ENCODE data around the gene SLC25A13.

The SLC25A13 gene

DNA sequence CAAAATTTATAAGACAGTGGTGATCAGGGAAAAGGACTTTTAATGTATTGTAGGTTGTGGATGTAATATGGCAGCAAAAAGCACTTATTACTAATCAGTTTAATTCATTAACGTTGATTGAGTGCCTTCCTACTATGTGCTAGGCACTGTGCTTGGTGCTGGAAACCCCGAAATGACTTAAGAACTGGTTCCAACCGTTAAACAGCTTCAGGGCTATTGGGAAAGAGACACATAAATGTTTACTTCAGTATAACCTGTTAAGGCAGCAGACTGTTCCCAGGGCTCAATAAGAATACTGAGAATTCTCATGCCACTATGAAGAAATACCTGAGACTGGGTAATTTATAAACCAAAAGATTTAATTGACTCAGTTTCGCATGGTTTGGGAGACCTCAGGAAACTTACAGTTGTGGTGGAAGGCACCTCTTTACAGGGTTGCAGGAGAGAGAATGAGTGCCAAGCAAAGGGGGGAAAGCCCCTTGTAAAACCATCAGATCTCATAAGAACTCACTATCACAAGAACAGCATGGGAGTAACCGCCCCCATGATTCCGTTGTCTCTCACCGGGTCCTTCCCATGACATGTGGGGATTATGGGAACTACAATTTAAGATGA, 1.1 kb upstream of the SLC25A13 start:
- in situ Hi-C loops (cut with MboI; ENCODE audit: low sequenced_read_pairs), result no loop called here

- in situ Hi-C loops (cut with MboI; ENCODE audit: low sequenced_read_pairs), result no loop called here
Measured at GRCh38 chr7:96322373-96322695, 436 bp upstream of the SLC25A13 start.

- in situ Hi-C loops (cut with MboI; ENCODE audit: low sequenced_read_pairs), result no loop called here
Measured at GRCh38 chr7:96321031-96321657, 754 bp downstream of the SLC25A13 start.

DNA sequence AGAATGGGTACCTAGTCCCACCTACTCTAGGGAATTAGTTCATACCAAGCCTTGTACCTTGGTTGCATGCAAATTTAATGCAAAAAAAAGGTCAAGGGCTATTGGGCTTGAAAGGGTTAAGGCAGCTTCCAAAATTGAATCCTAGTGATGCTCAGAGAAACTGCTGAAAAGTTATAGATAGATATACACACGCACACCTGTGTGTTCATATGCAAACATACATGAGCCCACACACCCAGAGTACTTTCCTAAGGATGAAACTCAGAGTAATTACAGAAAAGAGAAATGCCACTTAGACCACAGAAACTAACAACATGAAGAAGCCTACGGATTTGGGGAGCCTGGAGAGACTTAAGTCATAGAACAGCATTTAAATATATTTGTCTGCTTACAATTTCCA, 1.5 kb downstream of the SLC25A13 start:
- in situ Hi-C loops (cut with MboI; ENCODE audit: low sequenced_read_pairs), result no loop called here

DNA sequence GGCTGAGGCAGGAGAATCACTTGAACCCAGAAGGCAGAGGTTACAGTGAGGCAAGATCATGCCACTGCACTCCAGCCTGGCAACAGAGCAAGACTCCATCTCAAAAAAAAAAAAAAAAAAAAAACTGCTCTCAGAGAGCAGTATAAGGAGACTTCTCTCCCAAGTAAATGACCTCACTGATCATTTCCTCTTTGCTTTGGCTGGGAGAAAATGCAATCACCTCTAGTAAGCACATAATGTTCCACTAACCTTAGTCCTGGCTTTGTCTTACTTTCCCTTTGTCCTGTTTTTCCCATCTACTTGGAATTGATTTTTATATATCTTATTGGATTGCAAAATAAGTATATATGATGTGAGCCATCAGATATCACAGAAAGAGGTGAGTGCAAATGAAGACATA, 2.5 kb downstream of the SLC25A13 start:
- in situ Hi-C loops (cut with MboI; ENCODE audit: low sequenced_read_pairs), result no loop called here

DNA sequence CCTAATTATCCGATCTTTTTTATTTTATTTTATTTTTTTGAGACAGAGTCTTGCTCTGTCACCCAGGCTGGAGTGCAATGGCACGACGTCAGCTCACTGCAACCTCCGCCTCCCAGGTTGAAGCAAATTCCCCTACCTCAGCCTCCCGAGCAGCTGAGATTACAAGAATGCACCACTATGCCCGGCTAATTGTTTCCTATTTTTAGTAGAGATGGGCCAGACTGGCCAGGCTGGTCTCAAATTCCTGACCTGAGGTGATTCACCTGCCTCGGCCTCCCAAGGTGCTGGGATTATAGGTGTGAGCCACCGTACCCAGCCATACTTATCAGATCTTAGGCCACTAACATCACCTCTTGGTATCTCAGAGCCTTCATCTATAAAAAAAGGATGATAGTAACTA, 4.9 kb downstream of the SLC25A13 start:
- in situ Hi-C loops (cut with MboI; ENCODE audit: low sequenced_read_pairs), result no loop called here

GRCh38 chr7:96315125-96315512, 6.8 kb downstream of the SLC25A13 start:
- in situ Hi-C loops (cut with MboI; ENCODE audit: low sequenced_read_pairs), result no loop called here

DNA sequence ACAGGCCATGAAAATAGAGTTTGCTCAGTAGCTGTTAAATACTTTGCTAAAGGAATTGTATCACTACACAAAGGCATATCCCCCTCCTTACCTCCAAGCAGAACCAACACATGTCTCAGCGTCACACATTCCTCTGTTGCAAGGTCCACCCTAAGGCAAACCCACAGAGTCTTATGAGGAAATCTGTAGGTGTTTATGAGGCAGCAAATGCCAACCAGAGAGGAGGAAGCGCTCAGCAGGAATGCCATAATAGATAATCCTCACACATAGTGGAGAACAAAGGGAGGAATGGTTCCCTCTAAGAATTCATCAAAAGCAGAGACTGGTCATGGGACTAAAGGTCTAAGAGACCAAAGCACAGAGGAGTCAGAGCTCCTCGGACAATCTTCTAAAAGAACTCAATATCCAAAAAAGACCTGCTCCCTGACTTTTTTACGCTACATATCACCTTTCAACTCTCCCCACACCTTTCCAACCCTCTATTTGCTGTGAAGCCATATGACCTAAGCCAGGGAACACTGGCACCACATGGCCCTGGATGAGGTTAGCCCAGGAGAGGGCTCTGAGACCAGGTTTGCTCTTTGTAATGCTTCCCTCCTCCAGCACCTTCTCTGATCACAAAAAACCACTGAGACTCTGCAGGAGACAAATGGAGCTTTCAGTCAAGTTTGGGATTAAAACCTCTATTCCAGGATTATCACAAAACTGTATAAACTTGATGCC, 7.3 kb downstream of the SLC25A13 start:
- in situ Hi-C loops (cut with MboI; ENCODE audit: low sequenced_read_pairs), result no loop called here

- in situ Hi-C loops (cut with MboI; ENCODE audit: low sequenced_read_pairs), result no loop called here
Measured at GRCh38 chr7:96313940-96314339, 8.0 kb downstream of the SLC25A13 start.

DNA sequence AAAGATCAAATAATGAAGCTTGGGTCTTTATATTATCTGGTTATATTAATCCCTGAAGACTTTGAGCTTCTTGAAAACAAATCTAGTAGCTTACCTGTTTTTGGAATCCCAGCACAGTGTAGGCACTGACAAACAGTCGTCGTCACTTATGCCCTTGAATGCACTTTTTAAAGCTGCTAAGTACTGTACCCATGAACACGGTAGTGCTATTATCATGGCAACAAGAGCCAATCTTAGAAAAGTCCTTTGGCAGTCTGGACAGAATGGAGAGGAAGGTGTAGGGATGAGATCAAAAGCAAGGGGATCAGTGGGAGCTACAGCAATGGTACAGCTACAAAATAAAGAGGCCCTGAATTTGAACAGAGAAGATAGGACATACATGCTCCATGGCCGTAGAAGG, 9.4 kb downstream of the SLC25A13 start:
- in situ Hi-C loops (cut with MboI; ENCODE audit: low sequenced_read_pairs), result no loop called here

DNA sequence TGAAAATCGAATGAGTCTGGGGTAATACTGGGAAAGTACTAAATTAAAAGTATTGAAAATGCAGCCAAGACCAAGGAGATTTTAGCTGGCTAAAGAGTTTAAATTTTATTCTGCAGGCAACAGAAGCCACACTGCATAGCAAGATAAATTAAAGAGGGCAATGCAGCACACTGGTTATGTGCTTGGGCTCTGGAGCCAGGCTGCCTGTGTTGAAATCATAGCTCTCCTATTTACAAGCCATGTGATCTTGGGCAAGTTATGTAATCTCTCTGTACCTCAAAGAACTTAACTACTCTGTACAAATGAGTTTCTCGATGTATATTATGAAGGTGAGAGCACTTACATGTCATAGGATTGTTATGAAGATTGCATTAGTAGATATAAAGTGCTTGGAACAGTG, 9.9 kb downstream of the SLC25A13 start:
- in situ Hi-C loops (cut with MboI; ENCODE audit: low sequenced_read_pairs), result no loop called here

DNA sequence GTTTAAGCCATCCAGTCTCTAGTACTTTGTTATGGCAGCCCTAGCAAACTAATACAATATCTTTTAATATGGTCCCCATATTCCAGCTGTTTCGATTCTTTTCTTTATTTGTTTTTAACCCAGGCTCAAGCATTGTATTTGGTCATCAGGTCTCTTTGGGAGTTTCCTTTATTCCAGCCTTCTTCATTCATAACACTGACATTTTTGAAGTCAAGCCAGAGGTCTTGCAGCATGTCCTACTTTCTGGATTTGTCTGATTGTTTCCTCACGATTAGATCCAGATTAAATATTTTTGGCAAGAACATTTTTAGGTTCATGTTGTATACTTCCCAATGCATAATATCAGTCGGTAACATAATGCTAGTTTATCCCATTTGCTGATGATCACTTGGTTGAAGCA, 11.8 kb downstream of the SLC25A13 start:
- in situ Hi-C loops (cut with MboI; ENCODE audit: low sequenced_read_pairs), result no loop called here

DNA sequence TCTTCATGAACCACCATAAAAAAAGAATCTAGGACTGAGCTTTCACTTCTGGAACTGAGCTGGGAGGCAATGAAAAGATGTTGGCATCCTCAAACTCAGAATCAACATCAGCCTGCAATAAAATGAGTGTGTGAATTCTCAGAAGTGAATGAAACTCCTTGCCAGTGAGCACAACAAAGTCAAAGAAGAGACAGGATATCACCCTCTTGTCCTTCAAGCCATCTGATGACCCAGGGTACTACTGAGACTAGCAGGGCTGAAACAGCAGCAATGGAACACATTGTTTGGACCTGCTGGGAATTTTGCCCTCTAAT, 13.0 kb downstream of the SLC25A13 start:
- in situ Hi-C loops (cut with MboI; ENCODE audit: low sequenced_read_pairs), result no loop called here

- in situ Hi-C loops (cut with MboI; ENCODE audit: low sequenced_read_pairs), result no loop called here
Measured at GRCh38 chr7:96308253-96308949, 13.5 kb downstream of the SLC25A13 start.

DNA sequence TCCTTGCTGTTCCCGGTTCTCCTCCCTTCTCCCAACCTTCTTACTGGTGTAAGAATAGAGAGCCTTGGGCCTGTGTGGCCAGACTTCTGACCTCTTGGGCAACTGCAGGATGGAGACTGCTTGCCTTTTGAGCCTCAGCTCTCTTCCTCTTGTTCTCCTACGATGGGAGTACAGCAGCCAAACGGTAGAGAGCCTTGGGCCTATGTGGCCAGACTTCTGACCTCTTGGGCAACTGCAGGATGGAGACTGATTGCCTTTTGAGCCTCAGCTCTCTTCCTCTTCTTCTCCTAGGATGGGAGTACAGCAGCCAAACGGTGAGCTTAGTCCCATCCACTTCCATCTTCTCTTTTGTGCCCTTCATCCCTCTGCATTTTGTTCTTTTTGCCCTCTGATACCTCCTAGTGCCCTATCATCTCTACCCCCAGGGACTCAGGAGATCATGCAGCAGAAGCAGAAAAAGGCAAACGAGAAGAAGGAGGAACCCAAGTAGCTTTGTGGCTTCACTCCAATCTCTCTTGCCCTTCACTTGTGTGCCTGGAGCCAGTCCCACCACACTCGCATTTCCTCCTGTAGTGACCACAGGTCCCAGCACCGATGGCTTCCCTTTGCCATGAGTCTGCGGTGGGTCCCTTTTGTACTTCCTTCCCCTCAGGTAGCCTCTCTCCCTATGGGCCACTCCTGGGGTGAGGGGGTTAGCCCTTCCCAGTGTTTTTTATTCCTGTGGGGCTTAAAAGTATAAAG, 15.3 kb downstream of the SLC25A13 start:
- in situ Hi-C loops (cut with MboI; ENCODE audit: low sequenced_read_pairs), result no loop called here

DNA sequence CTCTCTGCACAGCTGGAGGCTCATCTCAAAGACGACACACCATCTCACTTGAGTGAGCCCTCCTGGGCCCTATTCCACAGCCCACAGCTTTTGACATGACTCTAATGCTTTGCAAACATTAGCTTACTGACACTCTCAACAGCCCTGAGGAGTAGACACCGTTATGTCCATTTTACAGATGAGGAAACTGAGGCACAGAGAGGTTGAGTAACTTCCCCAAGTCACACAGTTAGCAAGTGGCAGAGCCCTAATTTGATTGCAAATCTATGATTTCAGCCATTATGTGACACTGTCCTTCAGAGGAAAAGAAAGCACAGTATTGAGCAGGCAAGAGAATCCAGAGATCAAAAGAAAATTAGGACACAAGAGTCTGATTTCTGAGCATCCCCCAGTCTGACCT, 16.0 kb downstream of the SLC25A13 start:
- in situ Hi-C loops (cut with MboI; ENCODE audit: low sequenced_read_pairs), result no loop called here

- in situ Hi-C loops (cut with MboI; ENCODE audit: low sequenced_read_pairs), result no loop called here
Measured at GRCh38 chr7:96304573-96304972, 17.3 kb downstream of the SLC25A13 start.

DNA sequence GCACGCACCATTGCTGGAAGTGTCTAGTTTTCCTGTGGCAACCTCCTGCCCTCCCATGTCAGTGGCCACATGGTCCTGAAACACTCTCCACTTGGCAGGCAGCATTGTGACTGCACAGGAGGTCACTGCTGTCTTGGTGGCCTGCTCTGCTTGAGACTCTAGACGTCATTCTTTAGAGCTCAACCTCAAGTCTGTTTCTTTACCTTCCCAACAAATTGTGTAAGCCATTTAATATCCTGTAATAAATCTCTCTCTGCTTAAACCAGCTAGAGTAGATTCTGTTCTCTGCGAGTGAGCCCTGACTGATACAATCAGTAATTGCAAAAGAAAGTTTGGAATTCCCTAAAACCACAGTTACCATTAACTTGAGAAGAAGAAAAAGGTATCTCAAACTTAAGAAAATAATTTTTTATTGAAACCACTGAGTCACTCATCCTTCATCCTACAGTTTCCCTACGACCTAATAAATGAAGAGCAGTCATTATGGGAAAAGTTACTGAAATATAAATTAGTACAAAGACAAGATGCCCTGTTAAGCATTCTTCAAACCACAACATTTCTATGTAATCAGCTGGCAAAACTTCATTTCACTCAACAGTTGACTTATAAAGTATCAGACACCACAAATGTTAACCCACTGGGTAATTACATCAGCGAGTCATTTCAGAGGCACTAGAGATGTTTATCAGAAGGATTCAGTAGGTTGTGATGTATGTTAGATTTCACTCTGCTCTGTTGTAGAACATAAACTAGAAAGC, 18.0 kb downstream of the SLC25A13 start:
- in situ Hi-C loops (cut with MboI; ENCODE audit: low sequenced_read_pairs), result no loop called here

GRCh38 chr7:96303105-96303685, 18.7 kb downstream of the SLC25A13 start:
- in situ Hi-C loops (cut with MboI; ENCODE audit: low sequenced_read_pairs), result no loop called here

GRCh38 chr7:96300986-96301385, 20.9 kb downstream of the SLC25A13 start:
- in situ Hi-C loops (cut with MboI; ENCODE audit: low sequenced_read_pairs), result no loop called here

Measured in HL-60/S4 treated with phorbol 12-myristate 13-acetate at 8.2 ng/mL for 4 days and 3 days (cell line).